Epithelial cell of esophagus (primary cell): ENCODE data around the gene SURF4.
"Not testable (repeated sequence)": the region's sequence is repeated elsewhere in the genome, so short reads cannot be mapped to it uniquely, and the experiment has no call there.

Experiments
- DNase-seq: peaks from one replicate; pipeline ENCODE4 v3.0.0; 2010; ENCODE audit warnings: low read depth
- H3K4me3 ChIP-seq: 2 replicates; pipeline ENCODE4 v1.5.1; 2011; ENCODE audit warnings: mild to moderate bottlenecking, low read length, control low read depth
- TF ChIP-seq, protein P1 (sequence below): IDR thresholded peaks from 2 replicates; pipeline ENCODE4 v1.5.1; 2011; ENCODE audit warnings: low read depth, mild to moderate bottlenecking, low read length, control low read depth, inconsistent platforms; ENCODE audit not compliant: insufficient read depth; ENCODE audit errors: missing control alignments

Gene SURF4

DNA sequence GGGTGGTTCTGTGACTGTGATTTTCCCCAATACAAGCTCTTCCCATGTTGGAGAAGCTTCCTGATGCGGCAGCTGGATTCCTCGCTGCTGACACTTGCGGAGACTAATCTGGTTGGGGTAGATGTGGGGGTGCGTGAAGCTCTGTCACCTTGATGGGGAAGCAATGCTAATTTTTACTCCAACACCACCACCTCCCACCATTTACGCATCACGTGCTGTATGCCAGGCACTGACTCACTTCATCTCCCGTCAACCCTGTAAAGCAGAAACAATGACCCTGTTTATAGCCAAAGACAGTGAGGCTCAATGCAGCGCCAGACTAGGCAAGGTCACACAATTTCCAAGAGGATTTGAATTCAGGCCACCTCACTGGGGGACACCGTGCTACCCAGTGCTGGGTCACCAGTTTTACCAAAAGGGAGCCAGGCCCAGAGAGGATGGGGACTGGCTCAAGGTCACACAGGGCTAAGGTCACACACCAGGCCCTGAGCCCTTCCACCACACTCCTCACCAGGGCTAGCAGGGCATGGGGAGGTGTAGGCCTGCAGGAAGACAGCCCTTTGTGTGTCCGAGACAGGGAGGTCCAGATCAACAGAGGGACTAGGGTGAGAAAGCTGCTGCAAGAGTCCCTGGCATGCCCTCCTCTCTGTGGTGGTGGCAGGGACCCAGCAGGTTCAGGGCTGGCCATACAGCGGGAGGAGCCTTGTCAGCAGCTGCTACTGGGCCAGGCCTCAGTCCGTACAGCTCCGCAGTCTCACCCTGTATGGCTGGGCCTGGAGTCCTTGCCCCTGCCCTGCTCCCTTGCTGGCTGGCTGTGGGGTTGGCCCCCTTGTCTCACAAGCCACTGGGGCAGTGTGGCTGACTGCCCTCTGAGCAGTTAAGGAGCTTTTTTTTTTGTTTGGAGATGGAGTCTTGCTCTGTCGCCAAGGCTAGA lies 3.6 kb upstream of the SURF4 start:
- TF ChIP-seq, protein P1, sequence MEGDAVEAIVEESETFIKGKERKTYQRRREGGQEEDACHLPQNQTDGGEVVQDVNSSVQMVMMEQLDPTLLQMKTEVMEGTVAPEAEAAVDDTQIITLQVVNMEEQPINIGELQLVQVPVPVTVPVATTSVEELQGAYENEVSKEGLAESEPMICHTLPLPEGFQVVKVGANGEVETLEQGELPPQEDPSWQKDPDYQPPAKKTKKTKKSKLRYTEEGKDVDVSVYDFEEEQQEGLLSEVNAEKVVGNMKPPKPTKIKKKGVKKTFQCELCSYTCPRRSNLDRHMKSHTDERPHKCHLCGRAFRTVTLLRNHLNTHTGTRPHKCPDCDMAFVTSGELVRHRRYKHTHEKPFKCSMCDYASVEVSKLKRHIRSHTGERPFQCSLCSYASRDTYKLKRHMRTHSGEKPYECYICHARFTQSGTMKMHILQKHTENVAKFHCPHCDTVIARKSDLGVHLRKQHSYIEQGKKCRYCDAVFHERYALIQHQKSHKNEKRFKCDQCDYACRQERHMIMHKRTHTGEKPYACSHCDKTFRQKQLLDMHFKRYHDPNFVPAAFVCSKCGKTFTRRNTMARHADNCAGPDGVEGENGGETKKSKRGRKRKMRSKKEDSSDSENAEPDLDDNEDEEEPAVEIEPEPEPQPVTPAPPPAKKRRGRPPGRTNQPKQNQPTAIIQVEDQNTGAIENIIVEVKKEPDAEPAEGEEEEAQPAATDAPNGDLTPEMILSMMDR, result no peak
- no peak for DNase-seq
- H3K4me3 ChIP-seq, result no peak overlapping the region

DNA sequence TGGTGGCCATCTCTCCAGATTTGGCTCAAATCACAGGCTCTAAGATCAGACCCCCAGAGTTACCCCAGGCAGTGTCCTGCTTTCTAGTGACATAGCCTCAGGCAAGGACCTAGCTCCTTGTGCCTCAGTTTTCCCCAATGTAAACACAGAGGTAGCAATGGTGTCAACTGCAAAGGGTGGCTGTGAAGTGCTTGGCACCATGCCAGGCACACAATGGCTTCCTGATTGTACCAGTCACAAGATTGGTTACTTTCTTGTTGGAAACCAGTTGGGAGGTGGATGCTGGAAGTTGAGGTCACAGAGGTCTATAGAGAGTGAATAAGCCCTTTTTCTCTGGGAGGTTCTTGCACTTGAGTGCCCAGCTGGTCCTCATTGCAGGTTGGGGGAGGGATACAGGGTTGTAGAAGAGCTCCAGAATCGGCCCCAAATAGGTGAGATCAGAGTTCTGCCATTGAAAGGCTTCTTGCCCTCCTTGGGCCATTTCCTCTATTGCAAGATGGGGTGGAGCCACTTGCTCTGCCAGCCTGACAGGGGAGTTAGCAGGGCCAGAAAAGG lies 2.6 kb upstream of the SURF4 start:
- DNase-seq, result no peak
- TF ChIP-seq, protein P1, result no peak
- no peak overlapping the region for H3K4me3 ChIP-seq

DNA sequence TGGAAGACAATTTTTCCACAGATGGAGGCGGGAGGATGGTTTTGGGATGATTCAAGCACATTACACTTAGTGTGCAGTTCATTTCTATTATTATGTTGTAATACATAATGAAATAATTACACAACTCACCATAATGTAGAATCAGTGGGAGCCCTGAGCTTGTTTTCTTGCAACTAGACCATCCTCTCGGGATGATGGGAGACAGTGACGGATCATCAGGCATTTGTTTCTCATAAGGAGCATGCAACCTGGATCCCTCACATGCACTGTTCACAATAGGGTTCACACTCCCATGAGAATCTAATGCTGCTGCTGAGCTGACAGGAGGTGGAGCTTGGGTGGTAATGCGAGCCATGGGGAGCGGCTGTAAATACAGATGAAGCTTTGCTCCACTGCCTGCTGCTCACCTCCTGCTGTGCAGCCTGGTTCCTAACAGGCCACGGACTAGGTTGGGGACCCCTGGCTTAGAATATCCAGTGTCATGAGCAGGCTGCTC lies 1.9 kb upstream of the SURF4 start:
- peak; percentile 56 for DNase-seq
- TF ChIP-seq, protein P1, result no peak

GRCh38 chr9:133377280-133377679 lies 1.4 kb upstream of the SURF4 start:
- not testable (repeated sequence) for DNase-seq, H3K4me3 ChIP-seq

More for the DNA sequence above, 1.9 kb upstream of the SURF4 start:
- no peak overlapping the region for H3K4me3 ChIP-seq

- peak; percentile 60 for DNase-seq
- TF ChIP-seq, protein P1, result no peak
- H3K4me3 ChIP-seq, result peak overlapping the region; percentile 81
These were observed 640 bp downstream of the SURF4 start for GRCh38 chr9:133375116-133375723.

GRCh38 chr9:133374612-133375115 lies 1.2 kb downstream of the SURF4 start:
- H3K4me3 ChIP-seq, result peak overlapping the region; percentile 81
- DNase-seq, result peak; percentile 28
- TF ChIP-seq, protein P1, result no peak

GRCh38 chr9:133372144-133372543 lies 3.7 kb downstream of the SURF4 start:
- TF ChIP-seq, protein P1, result no peak
- no peak overlapping the region for H3K4me3 ChIP-seq
- no peak for DNase-seq
